OCI-LY3 (cell line): ENCODE data around the gene GK2.

Source experiments
- H2AFZ ChIP-seq: fragments of 200-600, 300-600 bp; shearing (Covaris generic); 2 replicates; pipeline ENCODE4 v1.6.0; 2014; ENCODE audit warnings: antibody characterized with exemption, low read depth, low read length
- H3K27ac ChIP-seq: fragments of 200-600, 300-600 bp; sonication (generic); 2 replicates; pipeline ENCODE4 v1.5.1; 2014; ENCODE audit warnings: mild to moderate bottlenecking, low read length, moderate library complexity, mixed read lengths
- H3K27me3 ChIP-seq: fragments of 200-600, 300-600 bp; sonication (generic); 2 replicates; pipeline ENCODE4 v1.6.1; 2014; ENCODE audit warnings: low read depth, low read length, mixed read lengths
- H3K36me3 ChIP-seq: fragments of 200-600, 300-600 bp; sonication (generic); replicated peaks from 2 replicates; pipeline ENCODE3; 2014; ENCODE audit warnings: low read depth, low read length, mixed read lengths
- H3K4me1 ChIP-seq: fragments of 300-600, 200-600 bp; sonication (generic); 2 replicates; pipeline ENCODE4 v1.6.1; 2014; ENCODE audit warnings: low read length, mixed read lengths
- H3K4me2 ChIP-seq: fragments of 200-600, 300-600 bp; sonication (generic); 2 replicates; pipeline ENCODE4 v1.6.1; 2014; ENCODE audit warnings: low read length, mixed read lengths
- H3K4me3 ChIP-seq: fragments of 300-600, 200-600 bp; sonication (generic); 2 replicates; pipeline ENCODE4 v1.5.1; 2014; ENCODE audit warnings: antibody characterized with exemption, mild to moderate bottlenecking, low read length, moderate library complexity
- H3K79me2 ChIP-seq: fragments of 300-600, 200-600 bp; shearing (Covaris generic); 2 replicates; pipeline ENCODE4 v1.6.1; 2014; ENCODE audit warnings: mild to moderate bottlenecking, low read length, mixed read lengths
- H3K9ac ChIP-seq: fragments of 300-600, 200-600 bp; shearing (Covaris generic); 2 replicates; pipeline ENCODE4 v1.6.0; 2014; ENCODE audit warnings: mild to moderate bottlenecking, low read length, moderate library complexity
- H3K9me3 ChIP-seq: fragments of 200-600, 300-600 bp; shearing (Covaris generic); 2 replicates; pipeline ENCODE4 v1.6.1; 2014; ENCODE audit warnings: low read length, mixed read lengths; ENCODE audit not compliant: insufficient read depth
- H4K20me1 ChIP-seq: fragments of 200-600, 300-600 bp; sonication (generic); 2 replicates; pipeline ENCODE4 v1.6.1; 2016; ENCODE audit warnings: low read length, mixed read lengths; ENCODE audit not compliant: insufficient read depth
- CTCF ChIP-seq: fragments of 200-600, 300-600 bp; sonication (generic); IDR thresholded peaks from 2 replicates; pipeline ENCODE4 v1.5.1; 2014; ENCODE audit warnings: antibody characterized with exemption, low read length, low read depth
- EZH2phosphoT487 ChIP-seq: fragments of 200-600 bp; shearing (Covaris generic); IDR thresholded peaks from 2 replicates; pipeline ENCODE4 v1.6.1; 2018; ENCODE audit warnings: antibody characterized with exemption, mixed run types, low read depth

GK2 gene

DNA sequence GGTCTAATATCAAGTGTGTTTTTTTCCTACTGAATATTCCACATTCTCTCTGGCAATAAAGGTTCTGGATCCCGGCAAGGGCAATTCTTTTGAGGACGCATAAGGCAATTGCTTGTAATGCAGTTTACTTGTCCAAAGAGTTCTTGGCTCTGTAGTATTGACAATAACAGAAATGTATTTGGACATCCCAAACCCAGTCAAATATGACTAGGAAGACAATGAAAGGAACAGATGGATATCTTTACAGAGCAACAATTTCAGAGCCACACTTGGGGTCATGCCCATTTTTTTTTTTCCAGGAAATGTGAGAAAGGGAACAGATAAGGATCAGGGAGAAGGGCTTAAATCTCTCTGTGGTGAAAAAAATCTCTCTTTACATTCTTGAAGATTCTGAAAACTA lies 12.2 kb downstream of the GK2 start:
- Histone ChIP-seq H2AFZ (no peak overlapping the region), H4K20me1 (no peaks in the 10 kb centered on the region), H3K27me3 (no peaks in the 10 kb centered on the region), H3K4me1 (no peaks in the 10 kb centered on the region), H3K27ac (no peak overlapping the region), H3K79me2 (no peaks in the 10 kb centered on the region), H3K36me3 (no peaks in the 10 kb centered on the region), H3K9me3 (no peaks in the 10 kb centered on the region), H3K4me3 (no peak overlapping the region), H3K9ac (no peak overlapping the region), H3K4me2 (no peak overlapping the region)
- TF ChIP-seq EZH2phosphoT487 (no peak), CTCF (no peak)

DNA sequence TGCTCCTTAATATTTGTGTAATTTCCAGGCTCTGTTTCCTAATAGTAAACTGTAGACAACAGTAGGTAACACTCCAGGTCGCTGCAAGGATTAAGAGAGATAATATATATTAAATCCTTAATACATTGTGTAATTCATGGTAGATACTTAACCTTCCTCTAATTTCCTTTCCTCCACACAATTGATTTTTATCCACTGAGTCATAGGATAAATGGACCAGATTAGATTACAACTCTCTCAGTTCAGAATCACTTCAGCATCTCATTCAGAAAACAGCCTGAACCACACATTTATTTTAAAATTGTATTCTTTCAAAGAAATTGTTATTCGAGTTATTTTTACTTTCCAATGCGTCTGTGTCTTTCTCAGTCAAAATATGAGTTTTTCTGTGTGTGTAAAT lies 17.1 kb downstream of the GK2 start:
- Histone ChIP-seq H3K4me2 (no peak overlapping the region), H4K20me1 (no peaks in the 10 kb centered on the region), H3K4me1 (no peaks in the 10 kb centered on the region), H3K79me2 (no peaks in the 10 kb centered on the region), H3K27ac (no peak overlapping the region), H3K27me3 (no peaks in the 10 kb centered on the region), H3K9me3 (no peaks in the 10 kb centered on the region), H3K36me3 (no peaks in the 10 kb centered on the region), H2AFZ (no peak overlapping the region), H3K9ac (no peak overlapping the region), H3K4me3 (no peak overlapping the region)
- TF ChIP-seq CTCF (no peak), EZH2phosphoT487 (no peak)

- Histone ChIP-seq H3K36me3 (no peaks in the 10 kb centered on the region), H4K20me1 (no peaks in the 10 kb centered on the region), H3K27me3 (no peaks in the 10 kb centered on the region), H3K4me3 (no peak overlapping the region), H3K4me1 (no peaks in the 10 kb centered on the region), H2AFZ (no peak overlapping the region), H3K27ac (no peak overlapping the region), H3K9me3 (no peaks in the 10 kb centered on the region), H3K4me2 (no peak overlapping the region), H3K79me2 (no peaks in the 10 kb centered on the region), H3K9ac (no peak overlapping the region)
- TF ChIP-seq EZH2phosphoT487 (no peak), CTCF (no peak)
These were observed 22.4 kb downstream of the GK2 start for GRCh38 chr4:79385641-79386040.

- Histone ChIP-seq H3K4me3 (no peak overlapping the region), H2AFZ (no peak overlapping the region), H3K36me3 (no peaks in the 10 kb centered on the region), H3K4me1 (no peaks in the 10 kb centered on the region), H3K27me3 (no peaks in the 10 kb centered on the region), H3K4me2 (no peak overlapping the region), H3K79me2 (no peaks in the 10 kb centered on the region), H3K9me3 (no peaks in the 10 kb centered on the region), H4K20me1 (no peaks in the 10 kb centered on the region), H3K9ac (no peak overlapping the region), H3K27ac (no peak overlapping the region)
- TF ChIP-seq CTCF (no peak), EZH2phosphoT487 (no peak)
These were observed 26.9 kb downstream of the GK2 start for GRCh38 chr4:79381161-79381560.
